GM18861 (cell line): ENCODE measurements around the gene CXXC5.

ENCODE experiments used
- ATAC-seq: cut with Tn5 transposase; IDR thresholded peaks from one replicate; pipeline ENCODE4 v1.9.1; 2021; ENCODE audit not compliant: unreplicated experiment

Gene CXXC5

GRCh38 chr5:139692679-139693308 lies 44.6 kb downstream of the CXXC5 start:
- no peak for ATAC-seq

GRCh38 chr5:139693676-139694364 lies 45.7 kb downstream of the CXXC5 start:
- no peak for ATAC-seq

GRCh38 chr5:139694556-139695177 lies 46.5 kb downstream of the CXXC5 start:
- no peak for ATAC-seq

- no peak for ATAC-seq
These were observed 47.0 kb downstream of the CXXC5 start for GRCh38 chr5:139695178-139695573.

GRCh38 chr5:139696167-139696893 lies 48.2 kb downstream of the CXXC5 start:
- ATAC-seq: no peak

- ATAC-seq: no peak
These were observed 48.9 kb downstream of the CXXC5 start for GRCh38 chr5:139696894-139697658.

- ATAC-seq: no peak
These were observed 50.5 kb downstream of the CXXC5 start for GRCh38 chr5:139698490-139699146.

- no peak for ATAC-seq
These were observed 51.2 kb downstream of the CXXC5 start for GRCh38 chr5:139699351-139699750.

- ATAC-seq: no peak
These were observed 52.5 kb downstream of the CXXC5 start for GRCh38 chr5:139700711-139701055.

- ATAC-seq: no peak
These were observed 53.0 kb downstream of the CXXC5 start for GRCh38 chr5:139701056-139701741.

- no peak for ATAC-seq
These were observed 54.4 kb downstream of the CXXC5 start for GRCh38 chr5:139702548-139702947.

- no peak for ATAC-seq
These were observed 56.6 kb downstream of the CXXC5 start for GRCh38 chr5:139704748-139705147.

- no peak for ATAC-seq
These were observed 57.0 kb downstream of the CXXC5 start for GRCh38 chr5:139705191-139705590.

- ATAC-seq: no peak
These were observed 57.8 kb downstream of the CXXC5 start for GRCh38 chr5:139705655-139706587.

- ATAC-seq: no peak
These were observed 59.4 kb downstream of the CXXC5 start for GRCh38 chr5:139707445-139708003.

GRCh38 chr5:139708434-139708861 lies 60.3 kb downstream of the CXXC5 start:
- no peak for ATAC-seq

GRCh38 chr5:139708877-139709581 lies 60.9 kb downstream of the CXXC5 start:
- ATAC-seq: no peak
